CD4-positive, alpha-beta T cell treated with Interleukin-4 for 4 hours (primary cell): ENCODE data around the gene GALNT12.

Experiments
- DNase-seq: peaks from one replicate; pipeline ENCODE4 v3.0.0-alpha.2; 2020

GALNT12 gene

GRCh38 chr9:98882569-98882923 lies 75.1 kb downstream of the GALNT12 start:
- DNase-seq = no peak

GRCh38 chr9:98883276-98883675 lies 75.8 kb downstream of the GALNT12 start:
- no peak for DNase-seq

- DNase-seq = no peak
Observed at GRCh38 chr9:98884849-98885248, 77.4 kb downstream of the GALNT12 start.

- DNase-seq = no peak
Observed at GRCh38 chr9:98885575-98886295, 78.3 kb downstream of the GALNT12 start.

GRCh38 chr9:98886691-98887229 lies 79.3 kb downstream of the GALNT12 start:
- DNase-seq = no peak

- DNase-seq = no peak
Observed at GRCh38 chr9:98887918-98888510, 80.5 kb downstream of the GALNT12 start.

- no peak for DNase-seq
Observed at GRCh38 chr9:98888801-98889421, 81.4 kb downstream of the GALNT12 start.

- DNase-seq = no peak
Observed at GRCh38 chr9:98890256-98890655, 82.8 kb downstream of the GALNT12 start.

GRCh38 chr9:98892288-98892687 lies 84.8 kb downstream of the GALNT12 start:
- DNase-seq = no peak

GRCh38 chr9:98892690-98893089 lies 85.2 kb downstream of the GALNT12 start:
- DNase-seq = no peak

- no peak for DNase-seq
Observed at GRCh38 chr9:98894171-98894570, 86.7 kb downstream of the GALNT12 start.

- no peak for DNase-seq
Observed at GRCh38 chr9:98894761-98895160, 87.3 kb downstream of the GALNT12 start.

- no peak for DNase-seq
Observed at GRCh38 chr9:98896632-98897031, 89.2 kb downstream of the GALNT12 start.

GRCh38 chr9:98897745-98898144 lies 90.3 kb downstream of the GALNT12 start:
- DNase-seq = no peak

- DNase-seq = no peak
Observed at GRCh38 chr9:98899408-98900056, 92.1 kb downstream of the GALNT12 start.
